Measurements from ENCODE around the gene CDH12.

DNA sequence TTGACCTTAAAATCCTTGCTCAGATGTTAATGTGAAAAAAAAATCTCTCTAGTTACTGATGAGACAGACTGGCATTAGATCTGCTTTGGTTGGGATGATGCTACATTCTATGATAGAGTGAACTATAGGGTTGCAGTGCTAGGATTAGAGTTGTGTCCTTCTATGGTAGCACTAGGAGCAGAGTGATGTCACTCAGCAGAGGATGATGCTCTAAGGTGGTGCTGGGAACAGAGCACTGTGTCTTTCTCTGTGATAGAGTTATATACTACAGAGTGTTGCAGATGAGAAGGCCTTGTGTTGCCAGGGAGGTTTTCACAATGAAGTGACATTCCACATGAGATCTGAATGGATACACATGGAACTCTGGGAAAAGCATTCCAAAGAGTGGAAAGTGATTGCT is 462.3 kb downstream of the CDH12 start:
- TF ChIP-seq, protein P1, sequence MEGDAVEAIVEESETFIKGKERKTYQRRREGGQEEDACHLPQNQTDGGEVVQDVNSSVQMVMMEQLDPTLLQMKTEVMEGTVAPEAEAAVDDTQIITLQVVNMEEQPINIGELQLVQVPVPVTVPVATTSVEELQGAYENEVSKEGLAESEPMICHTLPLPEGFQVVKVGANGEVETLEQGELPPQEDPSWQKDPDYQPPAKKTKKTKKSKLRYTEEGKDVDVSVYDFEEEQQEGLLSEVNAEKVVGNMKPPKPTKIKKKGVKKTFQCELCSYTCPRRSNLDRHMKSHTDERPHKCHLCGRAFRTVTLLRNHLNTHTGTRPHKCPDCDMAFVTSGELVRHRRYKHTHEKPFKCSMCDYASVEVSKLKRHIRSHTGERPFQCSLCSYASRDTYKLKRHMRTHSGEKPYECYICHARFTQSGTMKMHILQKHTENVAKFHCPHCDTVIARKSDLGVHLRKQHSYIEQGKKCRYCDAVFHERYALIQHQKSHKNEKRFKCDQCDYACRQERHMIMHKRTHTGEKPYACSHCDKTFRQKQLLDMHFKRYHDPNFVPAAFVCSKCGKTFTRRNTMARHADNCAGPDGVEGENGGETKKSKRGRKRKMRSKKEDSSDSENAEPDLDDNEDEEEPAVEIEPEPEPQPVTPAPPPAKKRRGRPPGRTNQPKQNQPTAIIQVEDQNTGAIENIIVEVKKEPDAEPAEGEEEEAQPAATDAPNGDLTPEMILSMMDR (IDR thresholded peaks at IDR 0.05; ENCODE audit: low read depth, low read length, missing input control), result no peak
- no peak for TF ChIP-seq JUND (IDR thresholded peaks at IDR 0.05)
- TF ChIP-seq GABPA (IDR thresholded peaks at IDR 0.05 in 1 of 2, conservative IDR thresholded peaks at IDR 0.05 in 1 of 2), result no peak
